Measurements from ENCODE around the gene CERS6. TPM values are rescaled to one million over a fixed set of nuclear protein-coding genes. Genes with fewer than 3 reads are reported as not detected.
A peak's percentile ranks its signal among the peaks of the same experiment; 100 is the strongest.

Gene CERS6
- total and polyA plus RNA-seq, 8 donors, result 3.2 to 18.0 (median 7.6) TPM

- Histone ChIP-seq H3K27me3 (no peaks in the 10 kb centered on the region), H3K4me3 (no peak overlapping the region), H3K27ac (peak overlapping the region in 1 of 4 donors; percentile 18), H3K36me3 (no peaks in the 10 kb centered on the region), H3K9me3 (no peaks in the 10 kb centered on the region), H3K4me1 (no peaks in the 10 kb centered on the region)
- DNase-seq (no peak), FAIRE-seq (no peak), ATAC-seq (no peak)
- intact Hi-C loops (cut with DNase I), result no loop called here
- TF ChIP-seq CTCF (IDR thresholded peaks at IDR 0.05), result no peak
- 85 to 91% methylated on average over 9 of the region's 9 CpGs for WGBS, 2 donors
Observed at GRCh38 chr2:168796090-168796577, 340.1 kb downstream of the CERS6 start.

GRCh38 chr2:168796583-168797285 is 340.7 kb downstream of the CERS6 start:
- no peak for FAIRE-seq
- Histone ChIP-seq H3K4me1 (no peaks in the 10 kb centered on the region), H3K4me3 (no peak overlapping the region), H3K27ac (peak overlapping the region in 1 of 4 donors; percentile 18), H3K9me3 (no peaks in the 10 kb centered on the region), H3K36me3 (no peaks in the 10 kb centered on the region), H3K27me3 (no peaks in the 10 kb centered on the region)
- DNase-seq, result no peak
- WGBS, 2 donors, result 70 to 72% methylated on average over 8 of the region's 8 CpGs
- no peak for TF ChIP-seq CTCF (IDR thresholded peaks at IDR 0.05)
- intact Hi-C loops (cut with DNase I), result no loop called here
- peak in 1 of 4 donors; percentile 25 for ATAC-seq

- H3K27ac ChIP-seq, result no peak overlapping the region
- no peaks in the 10 kb centered on the region for H3K4me1 ChIP-seq
- ATAC-seq, result no peak
- TF ChIP-seq CTCF (IDR thresholded peaks at IDR 0.05), result no peak
- H3K36me3 ChIP-seq, result no peaks in the 10 kb centered on the region
- no peaks in the 10 kb centered on the region for H3K9me3 ChIP-seq
- DNase-seq, result no peak
- intact Hi-C loops (cut with DNase I), result no loop called here
- no peak overlapping the region for H3K4me3 ChIP-seq
- FAIRE-seq, result no peak
- no peaks in the 10 kb centered on the region for H3K27me3 ChIP-seq
Observed at GRCh38 chr2:168797286-168797655, 341.2 kb downstream of the CERS6 start.

- Histone ChIP-seq H3K36me3 (no peaks in the 10 kb centered on the region), H3K27ac (no peak overlapping the region), H3K4me1 (peaks cover 0 to 1% (median 0%) of the 10 kb centered on the region in 3 donors), H3K4me3 (no peak overlapping the region), H3K27me3 (no peaks in the 10 kb centered on the region), H3K9me3 (no peaks in the 10 kb centered on the region)
- TF ChIP-seq CTCF (IDR thresholded peaks at IDR 0.05), result no peak
- intact Hi-C loops (cut with DNase I), result no loop called here
- WGBS, 2 donors, result 82 to 85% methylated on average over 13 of the region's 13 CpGs
- no peak for FAIRE-seq
- ATAC-seq, result no peak
- no peak for DNase-seq
Observed at GRCh38 chr2:168798076-168798887, 342.2 kb downstream of the CERS6 start.
